Hepatocyte (in vitro differentiated cells): ENCODE measurements around the gene RGL3.

Source experiments
- EZH2 ChIP-seq: fragments of 200-600 bp; sonication (generic); IDR thresholded peaks from 2 replicates; pipeline ENCODE4 v1.6.1; 2016; ENCODE audit warnings: antibody characterized with exemption, mild to moderate bottlenecking, borderline replicate concordance
- TF ChIP-seq, protein P1 (sequence below): fragments of 200-600 bp; sonication (generic); IDR thresholded peaks from 2 replicates; pipeline ENCODE4 v1.5.1; 2016; ENCODE audit warnings: antibody characterized with exemption, mild to moderate bottlenecking; ENCODE audit not compliant: poor library complexity

DNA sequence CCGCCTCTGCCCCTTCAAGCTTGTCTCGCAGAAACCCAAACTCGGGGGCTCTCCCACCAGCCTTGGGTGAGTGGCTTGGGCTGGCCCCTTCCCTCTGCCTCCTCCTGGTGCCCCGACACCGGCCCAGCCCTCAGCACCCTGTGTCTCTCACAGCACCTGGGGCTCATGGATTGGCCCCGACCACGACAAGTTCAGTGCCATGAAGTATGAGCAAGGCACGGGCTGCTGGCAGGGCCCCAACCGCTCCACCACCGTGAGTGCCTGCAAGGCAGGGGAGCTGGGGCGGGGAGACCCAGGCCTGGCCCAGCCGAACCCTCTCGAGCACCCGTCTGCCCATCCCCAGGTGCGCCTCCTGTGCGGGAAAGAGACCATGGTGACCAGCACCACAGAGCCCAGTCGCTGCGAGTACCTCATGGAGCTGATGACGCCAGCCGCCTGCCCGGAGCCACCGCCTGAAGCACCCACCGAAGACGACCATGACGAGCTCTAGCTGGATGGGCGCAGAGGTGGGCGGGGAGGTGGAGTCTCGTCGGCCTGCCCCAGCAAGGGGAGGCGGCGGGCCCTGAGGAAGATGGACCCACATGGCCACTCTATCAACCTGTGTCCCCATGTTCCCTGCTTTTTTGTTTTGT lies 29.9 kb upstream of the RGL3 start:
- TF ChIP-seq, protein P1, sequence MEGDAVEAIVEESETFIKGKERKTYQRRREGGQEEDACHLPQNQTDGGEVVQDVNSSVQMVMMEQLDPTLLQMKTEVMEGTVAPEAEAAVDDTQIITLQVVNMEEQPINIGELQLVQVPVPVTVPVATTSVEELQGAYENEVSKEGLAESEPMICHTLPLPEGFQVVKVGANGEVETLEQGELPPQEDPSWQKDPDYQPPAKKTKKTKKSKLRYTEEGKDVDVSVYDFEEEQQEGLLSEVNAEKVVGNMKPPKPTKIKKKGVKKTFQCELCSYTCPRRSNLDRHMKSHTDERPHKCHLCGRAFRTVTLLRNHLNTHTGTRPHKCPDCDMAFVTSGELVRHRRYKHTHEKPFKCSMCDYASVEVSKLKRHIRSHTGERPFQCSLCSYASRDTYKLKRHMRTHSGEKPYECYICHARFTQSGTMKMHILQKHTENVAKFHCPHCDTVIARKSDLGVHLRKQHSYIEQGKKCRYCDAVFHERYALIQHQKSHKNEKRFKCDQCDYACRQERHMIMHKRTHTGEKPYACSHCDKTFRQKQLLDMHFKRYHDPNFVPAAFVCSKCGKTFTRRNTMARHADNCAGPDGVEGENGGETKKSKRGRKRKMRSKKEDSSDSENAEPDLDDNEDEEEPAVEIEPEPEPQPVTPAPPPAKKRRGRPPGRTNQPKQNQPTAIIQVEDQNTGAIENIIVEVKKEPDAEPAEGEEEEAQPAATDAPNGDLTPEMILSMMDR = no peak
- TF ChIP-seq EZH2 = no peak
